Measurements from ENCODE around the gene TCF12.
A peak's percentile ranks its signal among the peaks of the same experiment; 100 is the strongest.
"Not testable (repeated sequence)": the region's sequence is repeated elsewhere in the genome, so short reads cannot be mapped to it uniquely, and the experiment has no call there.

The TCF12 gene

GRCh38 chr15:57149196-57149595 is 230.8 kb downstream of the TCF12 start:
- FAIRE-seq, result no peak

- no peak for FAIRE-seq
Measured at GRCh38 chr15:57150066-57150865, 231.8 kb downstream of the TCF12 start.

- not testable (repeated sequence) for FAIRE-seq
Measured at GRCh38 chr15:57150866-57151203, 232.4 kb downstream of the TCF12 start.

- no peak for FAIRE-seq
Measured at GRCh38 chr15:57152133-57152532, 233.7 kb downstream of the TCF12 start.

GRCh38 chr15:57152666-57153539 is 234.5 kb downstream of the TCF12 start:
- FAIRE-seq, result no peak

- FAIRE-seq, result no peak
Measured at GRCh38 chr15:57156210-57156884, 237.9 kb downstream of the TCF12 start.

- FAIRE-seq, result no peak
Measured at GRCh38 chr15:57158589-57158988, 240.1 kb downstream of the TCF12 start.

GRCh38 chr15:57158997-57159668 is 240.7 kb downstream of the TCF12 start:
- FAIRE-seq, result no peak

- FAIRE-seq, result no peak
Measured at GRCh38 chr15:57159767-57160166, 241.3 kb downstream of the TCF12 start.

GRCh38 chr15:57160823-57161560 is 242.5 kb downstream of the TCF12 start:
- peak; percentile 9 for FAIRE-seq

GRCh38 chr15:57164251-57164650 is 245.8 kb downstream of the TCF12 start:
- not testable (repeated sequence) for FAIRE-seq

GRCh38 chr15:57165992-57166391 is 247.5 kb downstream of the TCF12 start:
- FAIRE-seq, result peak; percentile 13

GRCh38 chr15:57167821-57168395 is 249.5 kb downstream of the TCF12 start:
- no peak for FAIRE-seq

- no peak for FAIRE-seq
Measured at GRCh38 chr15:57169643-57170042, 251.2 kb downstream of the TCF12 start.

GRCh38 chr15:57171426-57171825 is 253.0 kb downstream of the TCF12 start:
- peak; percentile 73 for FAIRE-seq

- FAIRE-seq, result no peak
Measured at GRCh38 chr15:57172925-57173324, 254.5 kb downstream of the TCF12 start.

- no peak for FAIRE-seq
Measured at GRCh38 chr15:57183041-57183440, 264.6 kb downstream of the TCF12 start.

GRCh38 chr15:57183614-57184344 is 265.3 kb downstream of the TCF12 start:
- FAIRE-seq, result no peak

GRCh38 chr15:57184502-57184901 is 266.1 kb downstream of the TCF12 start:
- no peak for FAIRE-seq

GRCh38 chr15:57185507-57186074 is 267.1 kb downstream of the TCF12 start:
- no peak for FAIRE-seq

- FAIRE-seq, result no peak
Measured at GRCh38 chr15:57189466-57189865, 271.0 kb downstream of the TCF12 start.
